IPS-18c (cell line): ENCODE measurements around the gene AIP.
"Not testable (repeated sequence)": the region's sequence is repeated elsewhere in the genome, so short reads cannot be mapped to it uniquely, and the experiment has no call there.

Experiments
- H3K4me3 ChIP-seq: 2 replicates; pipeline ENCODE4 v1.7.0; 2013; ENCODE audit warnings: low read depth, mild to moderate bottlenecking, low read length, moderate library complexity; ENCODE audit not compliant: insufficient read depth
- H3K9me3 ChIP-seq: one replicate; pipeline ENCODE4 v1.6.1; 2013; ENCODE audit warnings: mild to moderate bottlenecking, low read length, moderate library complexity; ENCODE audit not compliant: control insufficient read depth, insufficient read depth

Gene AIP

GRCh38 chr11:67485873-67486361 is 3.1 kb downstream of the AIP start:
- H3K9me3 ChIP-seq, H3K4me3 ChIP-seq: not testable (repeated sequence)

- no peaks in the 10 kb centered on the region for H3K9me3 ChIP-seq
- no peak overlapping the region for H3K4me3 ChIP-seq
Measured at GRCh38 chr11:67486481-67487195, 3.8 kb downstream of the AIP start.

GRCh38 chr11:67489203-67489884 is 6.5 kb downstream of the AIP start:
- H3K4me3 ChIP-seq = no peak overlapping the region
- no peaks in the 10 kb centered on the region for H3K9me3 ChIP-seq

GRCh38 chr11:67489885-67490726 is 7.3 kb downstream of the AIP start:
- H3K4me3 ChIP-seq = no peak overlapping the region
- H3K9me3 ChIP-seq = no peaks in the 10 kb centered on the region

- Histone ChIP-seq H3K9me3 (no peaks in the 10 kb centered on the region), H3K4me3 (no peak overlapping the region)
Measured at GRCh38 chr11:67490727-67491065, 7.9 kb downstream of the AIP start.

GRCh38 chr11:67491276-67492068 is 8.6 kb downstream of the AIP start:
- H3K9me3 ChIP-seq = no peaks in the 10 kb centered on the region
- H3K4me3 ChIP-seq = no peak overlapping the region

- Histone ChIP-seq H3K9me3 (no peaks in the 10 kb centered on the region), H3K4me3 (no peak overlapping the region; the same call in 1 of the 2 replicates)
Measured at GRCh38 chr11:67492069-67492727, 9.4 kb downstream of the AIP start.

- Histone ChIP-seq H3K9me3 (no peaks in the 10 kb centered on the region), H3K4me3 (no peak overlapping the region; the same call in 1 of the 2 replicates)
Measured at GRCh38 chr11:67492801-67493547, 10.1 kb downstream of the AIP start.

- no peaks in the 10 kb centered on the region for H3K9me3 ChIP-seq
- no peak overlapping the region for H3K4me3 ChIP-seq
Measured at GRCh38 chr11:67493548-67494370, 10.9 kb downstream of the AIP start.

GRCh38 chr11:67494371-67495233 is 11.8 kb downstream of the AIP start:
- Histone ChIP-seq H3K4me3 (no peak overlapping the region), H3K9me3 (no peaks in the 10 kb centered on the region)

GRCh38 chr11:67495234-67496005 is 12.6 kb downstream of the AIP start:
- no peak overlapping the region for H3K4me3 ChIP-seq
- H3K9me3 ChIP-seq = no peaks in the 10 kb centered on the region

- Histone ChIP-seq H3K9me3 (no peaks in the 10 kb centered on the region), H3K4me3 (no peak overlapping the region)
Measured at GRCh38 chr11:67496113-67496512, 13.3 kb downstream of the AIP start.

GRCh38 chr11:67497656-67498291 is 14.9 kb downstream of the AIP start:
- Histone ChIP-seq H3K9me3 (no peaks in the 10 kb centered on the region), H3K4me3 (no peak overlapping the region)
